Neuronal stem cell (in vitro differentiated cells): Measurements from ENCODE around the gene PLP1.

Source experiments
- DNase-seq: peaks from one replicate; pipeline ENCODE4 v3.0.0-alpha.2; 2013; ENCODE audit warnings: low spot score
- H2AFZ ChIP-seq: one replicate; pipeline ENCODE4 v1.6.1; 2013; ENCODE audit warnings: mild to moderate bottlenecking, low read length, inconsistent platforms
- H2AK5ac ChIP-seq: 2 replicates; pipeline ENCODE4 v1.6.1; 2013; ENCODE audit warnings: low read depth, mild to moderate bottlenecking, inconsistent platforms, low read length, moderate library complexity, mixed read lengths
- H2BK120ac ChIP-seq: 2 replicates; pipeline ENCODE4 v1.6.1; 2013; ENCODE audit warnings: low read depth, mild to moderate bottlenecking, inconsistent platforms, low read length, moderate library complexity, mixed read lengths
- H2BK12ac ChIP-seq: one replicate; pipeline ENCODE4 v1.6.1; 2013; ENCODE audit warnings: low read length, inconsistent platforms
- H2BK15ac ChIP-seq: 2 replicates; pipeline ENCODE4 v1.6.1; 2013; ENCODE audit warnings: mild to moderate bottlenecking, low read length, inconsistent platforms, mixed read lengths
- H2BK5ac ChIP-seq: one replicate; pipeline ENCODE4 v1.6.1; 2013; ENCODE audit warnings: inconsistent platforms, mild to moderate bottlenecking, low read length, moderate library complexity
- H3K14ac ChIP-seq: one replicate; pipeline ENCODE4 v1.6.1; 2013; ENCODE audit warnings: low read length, inconsistent platforms
- H3K18ac ChIP-seq: 2 replicates; pipeline ENCODE4 v1.6.1; 2013; ENCODE audit warnings: low read length, inconsistent platforms
- H3K23ac ChIP-seq: 2 replicates; pipeline ENCODE4 v1.6.1; 2013; ENCODE audit warnings: low read depth, mild to moderate bottlenecking, mixed read lengths, low read length, inconsistent platforms; ENCODE audit not compliant: poor library complexity
- H3K27ac ChIP-seq: replicated peaks from 3 replicates; pipeline ENCODE4 v1.5.1; 2013; ENCODE audit warnings: low read length, inconsistent platforms
- H3K27me3 ChIP-seq, 3 experiments: 2 replicates each; pipeline ENCODE4 v1.6.1; 2013; ENCODE audit warnings: low read length in 3 of 3, mild to moderate bottlenecking in 2 of 3, inconsistent platforms in 1 of 3, low read depth in 1 of 3, mixed read lengths in 1 of 3, moderate library complexity in 1 of 3; ENCODE audit not compliant: control insufficient read depth in 3 of 3, insufficient read depth in 3 of 3
- H3K36me3 ChIP-seq, 2 donors: replicated peaks in 1 of 2; 2 replicates each; pipeline ENCODE4 v1.6.1; 2013; ENCODE audit warnings: low read length in 2 of 2; ENCODE audit not compliant: control insufficient read depth in 2 of 2, insufficient read depth in 2 of 2
- H3K4ac ChIP-seq: 2 replicates; pipeline ENCODE4 v1.6.1; 2013; ENCODE audit warnings: inconsistent platforms, mild to moderate bottlenecking, low read length, moderate library complexity
- H3K4me1 ChIP-seq, 2 donors: 1 replicate in 1 of 2; 2 replicates in 1 of 2; pipeline ENCODE4 v1.6.1; 2013; ENCODE audit warnings: low read length in 2 of 2, low read depth in 1 of 2; ENCODE audit not compliant: control insufficient read depth in 2 of 2, insufficient read depth in 1 of 2
- H3K4me2 ChIP-seq: one replicate; pipeline ENCODE4 v1.6.1; 2013; ENCODE audit warnings: mild to moderate bottlenecking, low read length, inconsistent platforms; ENCODE audit not compliant: insufficient read depth, poor library complexity, severe bottlenecking
- H3K4me3 ChIP-seq, 2 donors: 2 replicates each; pipeline ENCODE4 v1.5.1; 2013; ENCODE audit warnings: low read length in 2 of 2, mild to moderate bottlenecking in 2 of 2, inconsistent platforms in 1 of 2, moderate library complexity in 1 of 2
- H3K79me1 ChIP-seq: one replicate; pipeline ENCODE4 v1.6.1; 2013; ENCODE audit warnings: low read depth, mild to moderate bottlenecking, inconsistent platforms, low read length, moderate library complexity
- H3K9ac ChIP-seq: one replicate; pipeline ENCODE4 v1.6.1; 2013; ENCODE audit warnings: mild to moderate bottlenecking, low read depth, low read length, inconsistent platforms; ENCODE audit not compliant: poor library complexity
- H3K9me3 ChIP-seq, 2 donors: replicated peaks in 1 of 2; 2 replicates each; pipeline versions ENCODE3 to v1.6.1; 2013; ENCODE audit warnings: low read length in 2 of 2, mild to moderate bottlenecking in 2 of 2, inconsistent platforms in 1 of 2, low read depth in 1 of 2, mixed read lengths in 1 of 2, moderate library complexity in 1 of 2; ENCODE audit not compliant: control insufficient read depth in 2 of 2, insufficient read depth in 1 of 2
- H4K8ac ChIP-seq: one replicate; pipeline ENCODE4 v1.6.1; 2013; ENCODE audit warnings: low read depth, mild to moderate bottlenecking, inconsistent platforms, low read length, moderate library complexity
- H4K91ac ChIP-seq: one replicate; pipeline ENCODE4 v1.6.1; 2013; ENCODE audit warnings: low read length, low read depth, mild to moderate bottlenecking, inconsistent platforms; ENCODE audit not compliant: poor library complexity
- WGBS, 2 donors: extraction: QIAGEN DNeasy Blood & Tissue Kit; methylation state at CpG; one replicate each; pipeline ENCODE4 v1.1.7; 2013; ENCODE audit warnings: missing lambda C conversion rate in 2 of 2, mixed read lengths in 1 of 2; ENCODE audit not compliant: insufficient read length in 2 of 2, insufficient replicate concordance in 1 of 2; ENCODE audit errors: extremely low coverage in 2 of 2; 5-methylcytosine and 5-hydroxymethylcytosine counted together

Gene PLP1

GRCh38 chrX:103830848-103831247 is 54.2 kb downstream of the PLP1 start:
- DNase-seq = no peak
- no peak overlapping the region for H2BK5ac ChIP-seq
- no peak overlapping the region for H4K91ac ChIP-seq
- H3K79me1 ChIP-seq = no peaks in the 10 kb centered on the region
- H3K9me3 ChIP-seq = no peaks in the 10 kb centered on the region
- no peak overlapping the region for H3K27ac ChIP-seq
- no peak overlapping the region for H3K14ac ChIP-seq
- WGBS, 2 donors = no CpG with 5 or more reads among the region's 7 CpGs
- H2AFZ ChIP-seq = no peak overlapping the region
- H3K36me3 ChIP-seq = no peaks in the 10 kb centered on the region
- no peak overlapping the region for H4K8ac ChIP-seq
- no peak overlapping the region for H2BK120ac ChIP-seq
- no peak overlapping the region for H2BK15ac ChIP-seq
- H3K9ac ChIP-seq = no peak overlapping the region
- no peak overlapping the region for H3K4ac ChIP-seq
- no peak overlapping the region for H3K4me3 ChIP-seq
- no peak overlapping the region for H2BK12ac ChIP-seq
- no peaks in the 10 kb centered on the region for H3K27me3 ChIP-seq
- H2AK5ac ChIP-seq = no peak overlapping the region
- H3K18ac ChIP-seq = no peak overlapping the region
- no peak overlapping the region for H3K23ac ChIP-seq
- no peak overlapping the region for H3K4me2 ChIP-seq
- H3K4me1 ChIP-seq = peaks cover 0 to 4% of the 10 kb centered on the region in 2 donors

- peaks cover 0 to 4% of the 10 kb centered on the region in 2 donors for H3K4me1 ChIP-seq
- H3K9ac ChIP-seq = no peak overlapping the region
- no peak overlapping the region for H4K91ac ChIP-seq
- no peaks in the 10 kb centered on the region for H3K36me3 ChIP-seq
- H2AFZ ChIP-seq = peak overlapping the region; percentile 94
- peak overlapping the region; percentile 77 for H3K4me2 ChIP-seq
- no peak overlapping the region for H3K18ac ChIP-seq
- peak overlapping the region; percentile 60 to 91 for H3K4me3 ChIP-seq
- DNase-seq = no peak
- no peak overlapping the region for H4K8ac ChIP-seq
- H2BK12ac ChIP-seq = no peak overlapping the region
- no peak overlapping the region for H2BK15ac ChIP-seq
- no peak overlapping the region for H3K23ac ChIP-seq
- no peaks in the 10 kb centered on the region for H3K9me3 ChIP-seq
- H3K79me1 ChIP-seq = no peaks in the 10 kb centered on the region
- no peak overlapping the region for H2AK5ac ChIP-seq
- H3K27ac ChIP-seq = no peak overlapping the region
- H2BK5ac ChIP-seq = no peak overlapping the region
- no peak overlapping the region for H3K4ac ChIP-seq
- H3K14ac ChIP-seq = no peak overlapping the region
- H3K27me3 ChIP-seq = no peaks in the 10 kb centered on the region
- no CpG with 5 or more reads among the region's 11 CpGs for WGBS, 2 donors
- no peak overlapping the region for H2BK120ac ChIP-seq
Measured at GRCh38 chrX:103831342-103831802, 54.7 kb downstream of the PLP1 start.

- no peak within 1 kb of the TSS for H2AK5ac ChIP-seq
- DNase-seq = peak; percentile 33
- no peaks in the 10 kb centered on the region for H3K27me3 ChIP-seq
- no peaks in the 10 kb centered on the region for H3K79me1 ChIP-seq
- no peak within 1 kb of the TSS for H3K14ac ChIP-seq
- H3K18ac ChIP-seq = peak within 1 kb of the TSS; percentile 57
- H3K4me3 ChIP-seq = peak within 1 kb of the TSS; percentile 60 to 91
- no peak within 1 kb of the TSS for H3K4ac ChIP-seq
- H3K36me3 ChIP-seq = no peaks in the 10 kb centered on the region
- H3K4me1 ChIP-seq = peaks cover 0 to 4% of the 10 kb centered on the region in 2 donors
- H2BK15ac ChIP-seq = no peak within 1 kb of the TSS
- no peaks in the 10 kb centered on the region for H3K9me3 ChIP-seq
- H3K27ac ChIP-seq = no peak within 1 kb of the TSS
- H4K8ac ChIP-seq = no peak within 1 kb of the TSS
- no peak within 1 kb of the TSS for H2BK12ac ChIP-seq
- peak within 1 kb of the TSS; percentile 90 for H3K9ac ChIP-seq
- no CpG with 5 or more reads among the region's 54 CpGs for WGBS, 2 donors
- H2BK120ac ChIP-seq = no peak within 1 kb of the TSS
- no peak within 1 kb of the TSS for H3K23ac ChIP-seq
- peak within 1 kb of the TSS; percentile 94 for H2AFZ ChIP-seq
- H4K91ac ChIP-seq = no peak within 1 kb of the TSS
- H2BK5ac ChIP-seq = no peak within 1 kb of the TSS
- peak within 1 kb of the TSS; percentile 77 for H3K4me2 ChIP-seq
Measured at GRCh38 chrX:103831803-103832544, 55.3 kb downstream of the PLP1 start, which contains the start of gene RAB9B. Gene RAB9B, minus strand, starts transcription at chrX:103832257. Its CDS starts 6,473 bp downstream, at chrX:103825784.

- no peaks in the 10 kb centered on the region for H3K27me3 ChIP-seq
- H2BK15ac ChIP-seq = no peak overlapping the region
- no peak overlapping the region for H2BK120ac ChIP-seq
- H3K27ac ChIP-seq = no peak overlapping the region
- no peak overlapping the region for H3K4me2 ChIP-seq
- H4K91ac ChIP-seq = no peak overlapping the region
- H3K79me1 ChIP-seq = no peaks in the 10 kb centered on the region
- no peak overlapping the region for H2AK5ac ChIP-seq
- H3K36me3 ChIP-seq = no peaks in the 10 kb centered on the region
- no CpG with 5 or more reads among the region's 1 CpG for WGBS, 2 donors
- H3K23ac ChIP-seq = no peak overlapping the region
- no peak overlapping the region for H3K4ac ChIP-seq
- H3K18ac ChIP-seq = no peak overlapping the region
- H3K9ac ChIP-seq = no peak overlapping the region
- no peaks in the 10 kb centered on the region for H3K9me3 ChIP-seq
- H2BK5ac ChIP-seq = no peak overlapping the region
- no peak for DNase-seq
- no peak overlapping the region for H4K8ac ChIP-seq
- no peaks in the 10 kb centered on the region for H3K4me1 ChIP-seq
- H3K14ac ChIP-seq = no peak overlapping the region
- H2BK12ac ChIP-seq = no peak overlapping the region
- H2AFZ ChIP-seq = no peak overlapping the region
- no peak overlapping the region for H3K4me3 ChIP-seq
Measured at GRCh38 chrX:103839404-103839803, 62.8 kb downstream of the PLP1 start.
